HK-2 (cell line): Measurements from ENCODE around the gene CDKAL1.
"Not testable (repeated sequence)": the region's sequence is repeated elsewhere in the genome, so short reads cannot be mapped to it uniquely, and the experiment has no call there.

ENCODE experiments used
- DNase-seq: peaks from one replicate; pipeline ENCODE4 v3.0.0-alpha.2; 2018; ENCODE audit not compliant: unreplicated experiment

The CDKAL1 gene

GRCh38 chr6:20594299-20594853 is 60.1 kb downstream of the CDKAL1 start:
- DNase-seq: not testable (repeated sequence)

- DNase-seq: no peak
These were observed 65.2 kb downstream of the CDKAL1 start for GRCh38 chr6:20599302-20600051.

- no peak for DNase-seq
These were observed 66.6 kb downstream of the CDKAL1 start for GRCh38 chr6:20600831-20601230.

- DNase-seq: no peak
These were observed 69.9 kb downstream of the CDKAL1 start for GRCh38 chr6:20604159-20604558.

- DNase-seq: no peak
These were observed 70.8 kb downstream of the CDKAL1 start for GRCh38 chr6:20605061-20605460.

- DNase-seq: peak; percentile 61
These were observed 71.3 kb downstream of the CDKAL1 start for GRCh38 chr6:20605581-20605980.

- DNase-seq: no peak
These were observed 72.6 kb downstream of the CDKAL1 start for GRCh38 chr6:20606831-20607230.

GRCh38 chr6:20608356-20608755 is 74.1 kb downstream of the CDKAL1 start:
- DNase-seq: no peak

- no peak for DNase-seq
These were observed 74.6 kb downstream of the CDKAL1 start for GRCh38 chr6:20608905-20609304.

- not testable (repeated sequence) for DNase-seq
These were observed 75.7 kb downstream of the CDKAL1 start for GRCh38 chr6:20609924-20610323.

GRCh38 chr6:20610636-20611370 is 76.5 kb downstream of the CDKAL1 start:
- no peak for DNase-seq

GRCh38 chr6:20617537-20617936 is 83.3 kb downstream of the CDKAL1 start:
- not testable (repeated sequence) for DNase-seq

- no peak for DNase-seq
These were observed 85.8 kb downstream of the CDKAL1 start for GRCh38 chr6:20620043-20620442.

GRCh38 chr6:20623761-20624160 is 89.5 kb downstream of the CDKAL1 start:
- DNase-seq: no peak

GRCh38 chr6:20626165-20626564 is 91.9 kb downstream of the CDKAL1 start:
- DNase-seq: no peak

GRCh38 chr6:20629509-20629908 is 95.3 kb downstream of the CDKAL1 start:
- no peak for DNase-seq

- no peak for DNase-seq
These were observed 95.9 kb downstream of the CDKAL1 start for GRCh38 chr6:20630136-20630535.

- DNase-seq: no peak
These were observed 96.6 kb downstream of the CDKAL1 start for GRCh38 chr6:20630617-20631548.

- DNase-seq: no peak
These were observed 97.3 kb downstream of the CDKAL1 start for GRCh38 chr6:20631549-20631924.

GRCh38 chr6:20632696-20633095 is 98.4 kb downstream of the CDKAL1 start:
- no peak for DNase-seq

- DNase-seq: no peak
These were observed 99.5 kb downstream of the CDKAL1 start for GRCh38 chr6:20633566-20634340.
